ENCODE measurements around the gene USHBP1.

USHBP1 gene

DNA sequence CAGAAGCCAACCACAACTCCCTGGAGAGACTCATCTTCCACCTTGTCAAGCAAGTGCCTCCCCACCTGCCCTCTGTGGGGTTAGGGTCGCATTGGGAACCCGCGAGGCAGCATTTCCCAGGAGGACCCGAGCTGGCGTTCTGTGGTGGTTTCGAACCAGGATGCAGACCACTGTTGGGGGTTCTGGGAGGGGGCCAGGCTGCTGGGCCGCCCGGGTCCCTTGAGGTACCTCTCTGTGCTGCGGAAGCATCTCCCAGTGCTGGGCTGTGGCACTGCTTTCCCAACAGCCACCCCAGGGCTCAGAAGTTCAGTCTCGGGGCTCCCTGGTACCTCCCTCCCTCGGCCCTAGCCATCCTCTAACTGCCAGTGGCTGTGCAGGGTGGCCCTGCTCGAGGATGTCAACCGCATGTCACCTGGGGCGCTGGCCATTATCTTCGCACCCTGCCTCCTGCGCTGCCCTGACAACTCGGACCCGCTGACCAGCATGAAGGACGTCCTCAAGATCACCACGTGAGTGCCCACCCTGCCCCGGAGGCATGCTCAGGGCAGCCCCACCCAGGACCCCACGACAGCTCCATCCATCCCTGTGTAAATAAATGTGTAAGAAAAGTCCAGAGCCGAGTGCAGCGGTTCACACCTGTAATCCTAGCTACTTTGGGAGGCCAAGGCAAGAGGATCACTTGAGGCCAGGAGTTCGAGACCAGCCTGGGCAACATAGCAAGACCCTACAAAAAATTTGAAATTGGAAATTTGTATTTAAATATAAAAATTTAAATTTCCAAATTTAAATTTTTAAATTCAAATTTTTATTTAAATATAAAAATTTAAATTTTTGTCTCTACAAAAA is 57.6 kb downstream of the USHBP1 start:
- in situ Hi-C loops (cut with HindIII; ENCODE audit: low sequenced_read_pairs): no loop called here
- no peak overlapping the region for H3K4me3 ChIP-seq (ENCODE audit: low read depth, low read length)
- DNase-seq (ENCODE audit: low read depth): no peak
- TF ChIP-seq, protein P1, sequence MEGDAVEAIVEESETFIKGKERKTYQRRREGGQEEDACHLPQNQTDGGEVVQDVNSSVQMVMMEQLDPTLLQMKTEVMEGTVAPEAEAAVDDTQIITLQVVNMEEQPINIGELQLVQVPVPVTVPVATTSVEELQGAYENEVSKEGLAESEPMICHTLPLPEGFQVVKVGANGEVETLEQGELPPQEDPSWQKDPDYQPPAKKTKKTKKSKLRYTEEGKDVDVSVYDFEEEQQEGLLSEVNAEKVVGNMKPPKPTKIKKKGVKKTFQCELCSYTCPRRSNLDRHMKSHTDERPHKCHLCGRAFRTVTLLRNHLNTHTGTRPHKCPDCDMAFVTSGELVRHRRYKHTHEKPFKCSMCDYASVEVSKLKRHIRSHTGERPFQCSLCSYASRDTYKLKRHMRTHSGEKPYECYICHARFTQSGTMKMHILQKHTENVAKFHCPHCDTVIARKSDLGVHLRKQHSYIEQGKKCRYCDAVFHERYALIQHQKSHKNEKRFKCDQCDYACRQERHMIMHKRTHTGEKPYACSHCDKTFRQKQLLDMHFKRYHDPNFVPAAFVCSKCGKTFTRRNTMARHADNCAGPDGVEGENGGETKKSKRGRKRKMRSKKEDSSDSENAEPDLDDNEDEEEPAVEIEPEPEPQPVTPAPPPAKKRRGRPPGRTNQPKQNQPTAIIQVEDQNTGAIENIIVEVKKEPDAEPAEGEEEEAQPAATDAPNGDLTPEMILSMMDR (IDR thresholded peaks at IDR 0.05; ENCODE audit: low read depth, low read length, missing control alignments): no peak

DNA sequence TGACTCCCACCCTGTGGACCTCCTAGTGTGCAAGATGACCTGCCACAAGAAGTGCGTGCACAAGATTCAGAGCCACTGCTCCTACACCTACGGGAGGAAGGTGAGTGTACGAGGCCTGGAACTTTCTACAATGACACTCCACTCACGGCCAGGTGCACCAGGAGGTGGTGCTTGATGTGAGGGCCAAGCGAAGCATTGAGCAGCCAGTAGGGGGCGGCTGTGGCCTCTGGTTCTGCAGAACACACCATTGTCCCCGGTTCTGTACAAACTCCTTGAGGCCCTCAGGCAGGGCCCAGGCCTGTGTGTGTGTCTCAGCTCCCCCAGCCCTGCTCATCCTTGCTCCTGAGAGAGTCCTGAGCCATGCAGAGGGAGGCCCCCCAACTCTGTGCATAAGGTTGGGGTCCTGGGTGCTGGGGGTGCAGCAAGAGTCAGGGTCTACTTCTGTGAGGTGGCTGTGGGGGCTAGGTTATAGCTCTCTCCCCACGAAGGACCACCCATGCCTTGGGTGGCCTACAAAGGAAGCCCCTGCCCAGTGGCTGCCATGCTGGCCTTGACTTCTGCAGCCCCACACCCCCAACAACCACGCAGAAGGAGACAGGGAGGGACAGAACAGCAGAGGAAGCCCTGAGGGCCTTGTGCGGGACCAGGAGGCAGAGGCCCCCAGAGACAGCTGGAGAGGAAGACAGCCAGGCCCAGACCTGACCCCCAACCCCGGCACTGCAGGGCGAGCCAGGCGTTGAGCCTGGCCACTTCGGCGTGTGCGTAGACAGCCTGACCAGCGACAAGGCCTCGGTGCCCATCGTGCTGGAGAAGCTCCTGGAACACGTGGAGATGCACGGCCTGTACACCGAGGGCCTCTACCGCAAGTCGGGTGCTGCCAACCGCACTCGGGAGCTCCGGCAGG is 59.1 kb downstream of the USHBP1 start:
- TF ChIP-seq, protein P1 (IDR thresholded peaks at IDR 0.05; ENCODE audit: low read depth, low read length, missing control alignments): peak; percentile 67
- in situ Hi-C loops (cut with HindIII; ENCODE audit: low sequenced_read_pairs): no loop called here
- no peak overlapping the region for H3K4me3 ChIP-seq (ENCODE audit: low read depth, low read length)
- peak; percentile 34 for DNase-seq (ENCODE audit: low read depth)

DNA sequence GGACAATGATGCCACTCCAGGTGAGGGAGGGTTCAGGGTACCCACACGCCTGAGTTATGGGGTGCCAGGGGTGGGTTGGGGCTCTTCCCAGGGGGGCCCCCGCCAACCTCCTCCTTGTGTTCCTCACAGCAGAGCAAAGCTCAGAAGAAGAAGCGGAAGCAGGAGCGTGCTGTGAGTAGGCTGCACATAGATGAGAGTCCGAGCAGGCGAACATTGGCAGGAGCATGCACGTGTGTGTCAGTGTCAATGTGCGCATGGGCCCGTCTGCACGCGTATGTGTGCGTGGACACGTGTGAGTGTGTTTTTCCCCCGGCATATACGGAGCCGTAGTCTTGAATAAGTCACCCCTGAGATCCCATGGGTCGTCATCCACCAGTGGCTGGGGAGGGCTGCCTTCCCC is 61.8 kb downstream of the USHBP1 start:
- TF ChIP-seq, protein P1 (IDR thresholded peaks at IDR 0.05; ENCODE audit: low read depth, low read length, missing control alignments): no peak
- DNase-seq (ENCODE audit: low read depth): no peak
- H3K4me3 ChIP-seq (ENCODE audit: low read depth, low read length): no peak overlapping the region
- in situ Hi-C loops (cut with HindIII; ENCODE audit: low sequenced_read_pairs): no loop called here

DNA sequence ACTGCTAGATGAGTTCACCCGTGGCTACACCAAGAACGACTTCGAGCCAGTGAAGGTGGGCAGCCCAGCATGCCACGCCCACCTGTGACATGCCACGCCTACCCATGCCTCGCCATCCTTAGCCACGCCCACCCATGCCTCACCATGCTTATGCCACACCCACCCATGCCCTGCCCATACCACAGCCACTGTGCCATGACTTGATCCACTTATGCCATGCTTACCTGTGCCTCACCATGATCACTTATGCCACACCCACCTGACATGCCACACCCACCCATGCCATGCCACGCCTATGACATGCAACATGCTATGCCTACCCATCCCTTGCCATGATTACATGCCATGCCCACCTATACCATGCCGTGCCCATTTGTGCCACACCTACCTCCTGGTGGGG is 62.3 kb downstream of the USHBP1 start:
- DNase-seq (ENCODE audit: low read depth): no peak
- TF ChIP-seq, protein P1 (IDR thresholded peaks at IDR 0.05; ENCODE audit: low read depth, low read length, missing control alignments): no peak
- in situ Hi-C loops (cut with HindIII; ENCODE audit: low sequenced_read_pairs): no loop called here
- H3K4me3 ChIP-seq (ENCODE audit: low read depth, low read length): no peak overlapping the region

DNA sequence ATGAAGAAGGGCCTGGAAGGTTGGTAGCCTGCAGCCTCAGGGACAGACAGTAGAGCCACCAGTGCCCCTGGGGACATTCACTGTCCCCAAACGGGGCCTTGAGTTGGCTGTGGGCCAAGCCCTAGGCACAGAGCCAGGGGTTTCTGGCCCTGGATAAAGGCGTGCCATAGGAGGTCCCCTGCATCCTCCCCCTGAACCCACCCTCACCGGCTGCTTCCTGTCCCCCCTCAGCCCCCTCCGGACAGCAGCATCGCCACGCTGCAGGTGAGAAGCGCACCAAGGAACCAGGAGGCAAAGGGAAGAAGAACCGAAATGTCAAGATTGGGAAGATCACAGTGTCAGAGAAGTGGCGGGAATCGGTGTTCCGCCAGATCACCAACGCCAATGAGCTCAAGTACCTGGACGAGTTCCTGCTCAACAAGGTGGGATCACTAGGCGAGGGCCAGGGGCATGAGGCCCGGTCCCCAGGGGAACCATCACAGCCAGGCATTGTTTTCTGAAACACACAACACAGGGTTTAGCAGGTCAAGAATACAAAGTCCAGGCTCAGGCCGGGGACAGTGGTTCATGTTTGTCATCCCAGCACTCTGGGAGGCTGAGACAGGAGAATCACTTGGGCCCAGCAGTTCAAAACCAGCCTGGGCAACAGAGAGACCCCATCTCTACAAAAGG is 64.0 kb downstream of the USHBP1 start:
- TF ChIP-seq, protein P1 (IDR thresholded peaks at IDR 0.05; ENCODE audit: low read depth, low read length, missing control alignments): no peak
- in situ Hi-C loops (cut with HindIII; ENCODE audit: low sequenced_read_pairs): no loop called here
- DNase-seq (ENCODE audit: low read depth): no peak
- H3K4me3 ChIP-seq (ENCODE audit: low read depth, low read length): no peak overlapping the region

All from astrocyte of the cerebellum (primary cell).